NCI-H748 treated with DMSO at 0.1 percent for 48 hours (cell line): ENCODE measurements around the gene AKAP12.
"Not testable (repeated sequence)": the region's sequence is repeated elsewhere in the genome, so short reads cannot be mapped to it uniquely, and the experiment has no call there.

Source experiments
- DNase-seq: peaks from one replicate; lab custom pipeline; 2025; lab: John Stamatoyannopoulos, UW

Gene AKAP12

GRCh38 chr6:151382631-151383030 is 142.9 kb downstream of the AKAP12 start:
- DNase-seq, result not testable (repeated sequence)

GRCh38 chr6:151384151-151384550 is 144.4 kb downstream of the AKAP12 start:
- DNase-seq, result no peak

- DNase-seq, result no peak
These were observed 145.4 kb downstream of the AKAP12 start for GRCh38 chr6:151385177-151385576.

- no peak for DNase-seq
These were observed 147.6 kb downstream of the AKAP12 start for GRCh38 chr6:151387175-151387970.

DNA sequence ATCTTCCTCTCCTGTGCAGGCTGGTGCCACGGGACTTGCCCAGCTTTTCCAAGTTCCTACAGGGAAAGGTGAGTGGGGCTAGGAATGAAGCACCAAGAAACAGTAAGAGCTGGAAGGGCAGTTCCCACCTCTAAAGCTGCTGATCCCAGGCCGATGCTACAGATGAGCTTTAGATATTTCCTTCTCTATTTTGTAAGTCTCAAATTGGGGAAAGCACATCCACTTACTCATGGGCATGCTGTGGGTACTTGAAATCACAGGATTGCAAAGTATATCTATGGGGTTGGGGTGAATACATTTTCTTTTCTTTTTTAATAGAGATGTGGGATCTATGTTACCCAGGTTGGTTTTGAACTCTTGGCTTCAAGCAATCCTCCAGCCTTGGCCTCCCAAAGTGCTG is 148.5 kb downstream of the AKAP12 start:
- DNase-seq, result no peak

- DNase-seq, result peak; percentile 87
These were observed 149.3 kb downstream of the AKAP12 start for GRCh38 chr6:151388997-151389617.

DNA sequence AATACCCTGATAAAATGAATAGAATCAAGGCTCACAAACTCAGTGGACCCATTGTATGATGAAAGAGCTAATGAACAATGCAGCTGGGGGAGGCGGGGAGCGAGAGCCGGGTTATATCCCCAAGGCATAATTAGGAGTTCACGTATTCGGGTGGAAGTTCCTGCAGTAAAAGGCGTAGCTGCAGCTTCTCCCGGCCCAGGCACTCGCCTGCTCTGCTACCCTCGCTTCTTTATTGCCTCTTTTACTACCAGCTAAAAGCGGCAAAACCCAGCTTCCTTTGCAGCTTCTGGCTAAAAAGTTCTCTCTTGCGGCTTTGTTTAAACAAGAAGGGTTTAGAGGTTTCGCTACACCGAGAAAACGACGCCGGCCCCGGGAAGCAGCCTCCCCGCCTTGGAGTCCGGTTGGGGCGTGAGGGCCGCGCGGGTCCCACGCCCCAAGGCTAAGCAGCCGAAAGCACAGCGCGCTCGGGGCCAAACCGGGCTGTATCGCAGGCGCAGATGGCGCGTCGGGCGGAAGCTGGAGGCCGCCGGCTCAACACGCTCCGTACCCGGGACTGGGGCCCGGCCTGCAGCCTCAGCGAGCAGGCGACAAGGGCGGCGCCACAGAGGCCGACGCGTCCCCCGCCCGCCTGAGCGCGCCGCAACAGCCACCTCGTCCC is 150.0 kb downstream of the AKAP12 start:
- DNase-seq, result peak; percentile 87

DNA sequence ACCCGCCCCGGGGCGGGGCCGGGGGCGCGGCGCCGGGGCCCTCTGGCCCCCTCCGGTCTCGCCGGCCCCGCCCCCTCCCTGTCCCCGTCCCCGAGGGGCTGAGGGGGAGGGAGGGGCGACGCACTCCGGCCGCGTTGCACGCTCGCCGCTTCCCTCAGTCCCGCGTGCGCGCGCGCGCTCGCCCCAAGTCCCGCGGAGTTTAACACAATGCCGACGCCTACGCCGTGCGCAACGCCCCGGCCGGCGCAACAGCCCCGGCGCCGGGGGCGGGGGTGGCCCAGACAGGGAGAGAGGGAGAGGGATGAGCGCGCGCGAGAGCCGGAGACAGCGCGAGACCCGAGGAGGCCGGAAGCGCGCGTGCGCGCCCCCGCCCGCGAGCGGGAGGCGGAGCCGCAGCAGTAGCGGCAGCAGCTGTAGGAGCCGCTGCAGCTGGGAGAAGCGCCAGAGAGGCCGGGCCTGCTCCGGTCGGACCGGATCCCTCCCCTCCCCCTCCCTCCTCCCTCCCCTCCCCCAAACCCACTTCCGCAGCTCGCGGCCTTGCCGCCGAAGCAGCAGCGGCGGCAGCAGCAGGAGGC is 150.6 kb downstream of the AKAP12 start:
- DNase-seq, result peak; percentile 90

DNA sequence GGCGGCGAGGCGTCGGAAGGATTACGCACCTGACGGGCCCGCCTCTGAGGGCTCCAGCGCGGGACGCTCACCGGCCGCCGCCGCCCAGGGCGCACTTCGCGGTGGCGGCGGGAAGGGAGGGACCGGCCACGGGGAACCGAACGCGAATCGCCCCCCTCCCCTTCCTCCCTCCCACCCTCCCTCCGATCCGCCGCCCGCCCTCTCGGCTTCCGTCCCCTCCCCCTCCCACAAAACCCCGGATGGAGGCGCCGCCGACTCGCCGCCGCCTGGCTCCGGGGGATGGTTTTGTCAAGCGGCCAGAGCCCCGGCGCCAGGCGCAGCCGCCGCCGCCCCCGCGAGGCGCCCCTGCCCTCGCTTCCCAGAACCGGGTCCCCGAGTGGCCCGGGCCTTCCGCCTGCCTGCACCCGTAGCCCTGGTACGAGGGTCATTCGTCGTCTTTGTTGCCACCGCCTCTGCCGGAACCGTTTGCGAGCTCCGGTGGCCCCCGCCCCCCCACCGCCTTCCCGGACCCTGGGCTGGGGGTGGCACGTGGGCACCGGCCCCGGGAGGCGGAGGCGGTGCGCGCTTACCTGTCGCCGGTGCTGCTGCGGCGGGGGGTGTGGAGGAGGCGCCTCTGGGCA is 151.2 kb downstream of the AKAP12 start:
- peak; percentile 31 for DNase-seq

- peak; percentile 70 for DNase-seq
These were observed 152.0 kb downstream of the AKAP12 start, which contains the start of gene ZBTB2 for GRCh38 chr6:151391471-151392413. TSS of gene ZBTB2 (minus strand) at chr6:151391559. CDS start at chr6:151373637, 17,922 bp downstream.

GRCh38 chr6:151392427-151392826 is 152.7 kb downstream of the AKAP12 start:
- no peak for DNase-seq

DNA sequence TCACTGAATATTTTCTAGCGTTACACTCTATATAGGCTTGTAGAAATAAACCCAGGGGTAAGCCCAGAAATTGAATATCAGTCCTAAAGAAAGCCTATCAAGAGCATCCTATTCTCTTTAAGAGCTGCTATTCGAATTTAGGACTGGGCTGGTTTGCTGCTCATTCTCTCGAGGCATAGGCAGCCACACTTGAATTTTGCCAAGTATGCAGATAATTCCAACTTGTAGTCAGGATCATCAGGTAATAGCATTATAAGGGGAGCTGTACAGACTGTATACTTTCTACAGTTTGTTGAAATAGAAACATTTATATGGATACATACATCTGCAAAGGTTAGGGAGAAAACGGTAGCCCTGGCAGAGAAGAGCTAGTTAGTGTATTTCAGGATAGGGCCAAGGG is 153.6 kb downstream of the AKAP12 start:
- no peak for DNase-seq

- DNase-seq, result no peak
These were observed 159.9 kb downstream of the AKAP12 start for GRCh38 chr6:151399679-151400078.

GRCh38 chr6:151400473-151400872 is 160.7 kb downstream of the AKAP12 start:
- DNase-seq, result no peak

DNA sequence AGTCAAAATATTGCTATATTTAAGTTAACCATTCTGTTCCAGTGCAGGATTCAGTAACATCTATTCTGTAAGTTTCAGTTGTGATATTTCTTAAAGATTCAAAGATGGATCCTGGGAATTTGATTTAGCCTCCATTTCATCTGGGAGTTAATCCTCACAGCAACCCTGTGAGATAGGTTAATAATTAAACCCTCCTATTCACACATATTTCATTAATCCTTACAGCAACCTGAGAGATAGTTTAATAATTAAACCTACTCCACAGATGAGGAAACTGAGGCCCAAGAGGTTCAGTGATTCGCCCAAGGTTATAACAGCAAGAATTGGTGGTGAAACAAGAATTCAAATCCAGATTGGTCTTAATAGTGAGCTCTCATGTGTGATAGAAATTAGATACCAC is 162.5 kb downstream of the AKAP12 start:
- DNase-seq, result no peak

DNA sequence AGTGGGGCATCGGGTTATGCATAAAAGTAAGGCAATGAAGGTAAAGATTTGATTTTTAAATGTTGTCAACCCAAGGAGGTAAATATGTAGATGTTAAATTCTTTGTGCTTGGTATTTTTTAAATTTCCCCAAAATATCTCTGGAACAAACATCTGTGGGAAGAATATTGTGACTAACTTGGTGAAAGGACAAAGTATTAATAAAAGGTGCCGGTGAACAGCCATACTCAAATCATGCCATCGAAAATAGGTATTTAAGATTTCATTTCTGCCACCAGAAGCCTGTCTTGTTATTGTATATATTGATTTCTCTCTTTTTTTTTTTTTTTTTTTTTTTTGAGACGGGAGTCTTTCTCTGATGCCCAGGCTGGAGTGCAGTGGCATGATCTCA is 164.1 kb downstream of the AKAP12 start:
- no peak for DNase-seq
